ENCODE measurements around the gene CADPS2.

The CADPS2 gene

DNA sequence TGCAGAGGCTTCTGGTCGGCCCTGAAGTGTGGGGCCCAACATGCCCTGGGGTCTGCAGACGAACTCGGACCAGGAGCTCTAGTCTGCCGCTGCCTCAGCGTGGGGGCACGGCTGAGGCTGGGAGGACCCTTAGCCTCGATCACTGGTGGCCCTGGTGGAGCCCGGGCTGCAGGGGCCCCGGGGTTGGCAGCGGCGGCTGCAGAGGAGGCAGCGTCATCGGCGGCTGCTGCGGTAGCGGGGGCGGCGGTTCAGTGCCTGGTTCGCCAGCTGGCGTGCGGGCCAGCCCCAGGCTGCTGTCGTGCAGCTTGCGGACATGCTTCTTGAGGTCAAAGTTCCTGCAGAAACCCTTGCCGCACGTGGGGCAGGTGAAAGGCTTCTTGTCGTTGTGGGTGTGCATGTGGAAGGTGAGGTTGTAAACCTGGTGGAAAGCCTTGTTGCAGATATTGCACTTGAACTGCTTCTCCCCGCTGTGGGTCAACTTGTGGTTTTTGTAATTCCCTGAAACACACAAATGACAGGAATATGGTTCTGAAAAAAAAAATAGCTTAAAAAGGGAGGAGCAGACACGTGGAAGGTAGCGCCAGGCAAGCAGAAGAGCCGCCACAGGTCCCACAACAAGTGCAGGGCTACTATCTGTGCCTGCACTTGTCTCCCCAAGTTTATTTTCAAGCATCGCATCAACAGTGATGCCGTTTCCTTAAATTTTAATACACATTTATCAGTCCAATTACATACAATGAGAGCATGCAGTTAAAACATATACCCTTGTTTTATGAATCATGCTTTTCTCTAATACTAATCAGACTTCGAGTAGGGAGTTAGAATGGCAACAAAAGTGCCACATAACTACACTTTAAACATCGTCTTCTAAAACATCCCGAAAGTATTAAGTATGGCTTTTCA is 584.2 kb downstream of the CADPS2 start:
- peaks cover 52% of the 10 kb centered on the region for H3K27me3 ChIP-seq (ENCODE audit: insufficient read depth, poor library complexity, severe bottlenecking)
- H3K27ac ChIP-seq (replicated peaks), result no peak overlapping the region
- no peak for TF ChIP-seq GABPA (IDR thresholded peaks at IDR 0.05; ENCODE audit: low read depth)
- no peak for TF ChIP-seq POLR2AphosphoS5 (IDR thresholded peaks at IDR 0.05; ENCODE audit: low read depth)
- no peak for TF ChIP-seq SPI1 (IDR thresholded peaks at IDR 0.05; ENCODE audit: borderline replicate concordance, low read depth)
- TF ChIP-seq CTCF (IDR thresholded peaks at IDR 0.05; ENCODE audit: insufficient read depth, low read length), result no peak
- no peak for TF ChIP-seq REST (IDR thresholded peaks at IDR 0.05; ENCODE audit: insufficient replicate concordance, low read depth)
- H3K4me3 ChIP-seq (replicated peaks; ENCODE audit: insufficient read depth, low read length), result no peak overlapping the region
- no peak for DNase-seq (ENCODE audit: low read depth in 1 of 2, low spot score in 1 of 2)

- TF ChIP-seq SPI1 (IDR thresholded peaks at IDR 0.05; ENCODE audit: borderline replicate concordance, low read depth), result no peak
- no peak for TF ChIP-seq GABPA (IDR thresholded peaks at IDR 0.05; ENCODE audit: low read depth)
- TF ChIP-seq CTCF (IDR thresholded peaks at IDR 0.05; ENCODE audit: insufficient read depth, low read length), result no peak
- no peak for TF ChIP-seq POLR2AphosphoS5 (IDR thresholded peaks at IDR 0.05; ENCODE audit: low read depth)
- TF ChIP-seq REST (IDR thresholded peaks at IDR 0.05; ENCODE audit: insufficient replicate concordance, low read depth), result no peak
- DNase-seq (ENCODE audit: low read depth in 1 of 2, low spot score in 1 of 2), result no peak
- peaks cover 48% of the 10 kb centered on the region for H3K27me3 ChIP-seq (ENCODE audit: insufficient read depth, poor library complexity, severe bottlenecking)
Measured at GRCh38 chr7:122300956-122301833, 585.1 kb downstream of the CADPS2 start.

GRCh38 chr7:122300211-122300932 is 585.9 kb downstream of the CADPS2 start:
- Histone ChIP-seq H3K27ac (replicated peaks) (no peak overlapping the region), H3K4me3 (replicated peaks; ENCODE audit: insufficient read depth, low read length) (no peak overlapping the region), H3K27me3 (ENCODE audit: insufficient read depth, poor library complexity, severe bottlenecking) (peaks cover 40% of the 10 kb centered on the region)
- no peak for DNase-seq (ENCODE audit: low read depth in 1 of 2, low spot score in 1 of 2)
- TF ChIP-seq CTCF (IDR thresholded peaks at IDR 0.05; ENCODE audit: insufficient read depth, low read length), result no peak
- no peak for TF ChIP-seq REST (IDR thresholded peaks at IDR 0.05; ENCODE audit: insufficient replicate concordance, low read depth)
- TF ChIP-seq GABPA (IDR thresholded peaks at IDR 0.05; ENCODE audit: low read depth), result no peak
- no peak for TF ChIP-seq SPI1 (IDR thresholded peaks at IDR 0.05; ENCODE audit: borderline replicate concordance, low read depth)
- TF ChIP-seq POLR2AphosphoS5 (IDR thresholded peaks at IDR 0.05; ENCODE audit: low read depth), result no peak

More at GRCh38 chr7:122300956-122301833, 585.1 kb downstream of the CADPS2 start:
- Histone ChIP-seq H3K27ac (replicated peaks) (no peak overlapping the region), H3K4me3 (replicated peaks; ENCODE audit: insufficient read depth, low read length) (no peak overlapping the region)

All from HL-60 (cell line).